ENCODE results near the gene PTPN9.
"Not testable (repeated sequence)": the region's sequence is repeated elsewhere in the genome, so short reads cannot be mapped to it uniquely, and the experiment has no call there.

Gene PTPN9

GRCh38 chr15:75596703-75597345 is 17.7 kb upstream of the PTPN9 start:
- no peak for DNase-seq (ENCODE audit: low read depth)
- TF ChIP-seq CTCF (IDR thresholded peaks at IDR 0.05; ENCODE audit: insufficient read depth, low read depth, low read length, missing control alignments) = no peak
- H3K4me3 ChIP-seq (ENCODE audit: low read length) = no peak overlapping the region

GRCh38 chr15:75594276-75594675 is 15.2 kb upstream of the PTPN9 start:
- DNase-seq (ENCODE audit: low read depth) = no peak
- no peak for TF ChIP-seq CTCF (IDR thresholded peaks at IDR 0.05; ENCODE audit: insufficient read depth, low read depth, low read length, missing control alignments)
- H3K4me3 ChIP-seq (ENCODE audit: low read length) = no peak overlapping the region

GRCh38 chr15:75591655-75592364 is 12.7 kb upstream of the PTPN9 start:
- no peak overlapping the region for H3K4me3 ChIP-seq (ENCODE audit: low read length)
- DNase-seq (ENCODE audit: low read depth) = no peak
- no peak for TF ChIP-seq CTCF (IDR thresholded peaks at IDR 0.05; ENCODE audit: insufficient read depth, low read depth, low read length, missing control alignments)

- TF ChIP-seq CTCF (IDR thresholded peaks at IDR 0.05; ENCODE audit: insufficient read depth, low read depth, low read length, missing control alignments) = no peak
- no peak overlapping the region for H3K4me3 ChIP-seq (ENCODE audit: low read length)
- no peak for DNase-seq (ENCODE audit: low read depth)
Measured at GRCh38 chr15:75590239-75590638, 11.1 kb upstream of the PTPN9 start.

- no peak overlapping the region for H3K4me3 ChIP-seq (ENCODE audit: low read length)
- no peak for TF ChIP-seq CTCF (IDR thresholded peaks at IDR 0.05; ENCODE audit: insufficient read depth, low read depth, low read length, missing control alignments)
- DNase-seq (ENCODE audit: low read depth) = no peak
Measured at GRCh38 chr15:75589071-75589470, 10.0 kb upstream of the PTPN9 start.

DNA sequence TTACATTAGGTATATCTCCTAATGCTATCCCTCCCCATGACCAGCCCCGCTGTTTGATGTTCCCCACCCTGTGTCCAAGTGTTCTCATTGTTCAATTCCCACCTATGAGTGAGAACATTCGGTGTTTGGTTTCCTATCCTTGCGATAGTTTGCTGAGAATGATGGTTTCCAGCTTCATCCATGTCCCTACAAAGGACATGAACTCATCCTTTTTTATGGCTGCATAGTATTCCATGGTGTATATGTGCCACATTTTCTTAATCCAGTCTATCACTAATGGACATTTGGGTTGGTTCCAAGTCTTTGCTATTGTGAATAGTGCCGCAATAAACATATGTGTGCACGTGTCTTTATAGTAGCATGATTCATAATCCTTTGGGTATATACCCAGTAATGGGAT is 7.3 kb upstream of the PTPN9 start:
- H3K4me3 ChIP-seq (ENCODE audit: low read length); DNase-seq (ENCODE audit: low read depth): not testable (repeated sequence)

DNA sequence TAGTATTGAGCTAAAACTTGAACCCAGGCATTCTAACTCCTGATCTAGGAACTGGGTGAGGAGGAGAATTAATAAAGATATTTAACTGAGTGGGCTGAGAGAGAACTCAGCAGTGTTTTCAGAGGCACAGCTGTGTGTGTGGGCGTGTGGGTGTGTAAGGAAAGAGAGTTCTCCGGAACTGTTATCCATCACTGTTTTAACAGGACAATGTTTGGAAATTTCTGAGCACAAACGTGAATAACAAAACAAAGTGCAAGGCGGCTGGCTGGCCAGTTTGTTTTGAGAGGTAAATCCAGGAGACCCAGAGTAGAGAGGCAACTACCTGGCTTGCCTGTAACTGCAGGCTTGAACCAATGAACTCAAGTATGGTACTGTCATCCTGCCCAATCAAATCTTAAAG is 5.0 kb upstream of the PTPN9 start:
- no peak for TF ChIP-seq CTCF (IDR thresholded peaks at IDR 0.05; ENCODE audit: insufficient read depth, low read depth, low read length, missing control alignments)
- H3K4me3 ChIP-seq (ENCODE audit: low read length) = no peak overlapping the region
- no peak for DNase-seq (ENCODE audit: low read depth)

All from epithelial cell of esophagus (primary cell).